Adipose tissue (tissue), 3 donors: ENCODE measurements around the gene MARF1. TPM values are rescaled to one million over a fixed set of nuclear protein-coding genes. Genes with fewer than 3 reads are reported as not detected.
"Not testable (repeated sequence)": the region's sequence is repeated elsewhere in the genome, so short reads cannot be mapped to it uniquely, and the experiment has no call there.

Experiments
- H3K27ac ChIP-seq: one replicate; pipeline ENCODE4 v1.5.1; 2013; ENCODE audit warnings: low read depth, low read length
- WGBS, 3 donors: extraction: QIAGEN DNeasy Blood & Tissue Kit; methylation state at CpG; one replicate each; pipeline ENCODE4 v1.1.7; 2013; 5-methylcytosine and 5-hydroxymethylcytosine counted together
- polyA plus RNA-seq, 3 donors: library from polyadenylated mRNA; stranded (reverse); fragments of 200-250 nt; gene quantifications; one replicate each; pipeline ENCODE4 v1.2.3, GENCODE V29; 2013
- donor health status: healthy with polysubstance abuse.
- donor health status: Bipolar disorder and iron deficiency.
- donor health status: healthy.

Gene MARF1
- polyA plus RNA-seq, 3 donors = 11.3 to 27.6 (median 14.7) TPM

DNA sequence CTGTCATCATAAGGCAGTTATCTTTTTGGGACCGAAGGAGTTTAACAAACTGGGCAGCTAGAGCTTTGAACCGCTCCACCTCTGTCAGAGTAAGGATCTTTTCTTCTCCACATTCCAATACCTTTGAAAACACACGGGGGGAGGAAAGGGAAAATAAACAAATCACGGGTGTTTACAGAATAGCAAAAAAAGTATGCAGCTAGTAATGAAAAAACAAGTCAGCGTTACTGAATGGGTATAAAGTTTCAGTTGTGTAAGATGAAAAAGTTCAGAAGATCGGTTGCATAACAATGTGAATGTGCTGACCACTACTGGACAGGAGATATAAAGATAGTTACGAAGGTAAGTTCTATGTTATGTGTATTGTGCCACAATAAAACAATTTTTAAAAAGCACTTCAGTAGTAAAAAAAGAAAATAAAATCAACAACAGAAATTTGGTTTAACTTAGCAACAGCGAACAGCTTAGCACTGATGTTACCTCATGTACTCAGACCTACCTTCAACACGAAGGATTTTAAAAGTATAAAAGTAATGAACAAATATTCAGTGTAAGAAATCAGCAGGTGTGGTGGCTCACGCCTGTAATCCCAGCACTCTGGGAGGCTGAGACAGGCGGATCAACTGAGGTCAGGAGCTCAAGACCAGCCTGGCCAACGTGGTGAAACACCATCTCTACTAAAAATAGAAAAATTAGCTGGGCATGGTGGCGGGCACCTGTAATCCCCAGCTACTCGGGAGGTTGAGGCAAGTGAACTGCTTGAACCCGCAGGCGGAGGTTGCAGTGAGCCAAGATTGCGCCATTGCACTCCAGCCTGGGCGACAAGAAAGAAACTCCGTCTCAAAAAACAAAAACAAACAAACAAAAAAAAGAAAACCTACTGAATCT is 34.3 kb downstream of the MARF1 start:
- H3K27ac ChIP-seq = no peak overlapping the region
- 84 to 88% (median 88%) methylated on average over 19 of the region's 19 CpGs for WGBS, 3 donors

GRCh38 chr16:15607700-15608396 is 35.1 kb downstream of the MARF1 start:
- WGBS, 3 donors = 65 to 86% (median 69%) methylated on average over 13 of the region's 13 CpGs

DNA sequence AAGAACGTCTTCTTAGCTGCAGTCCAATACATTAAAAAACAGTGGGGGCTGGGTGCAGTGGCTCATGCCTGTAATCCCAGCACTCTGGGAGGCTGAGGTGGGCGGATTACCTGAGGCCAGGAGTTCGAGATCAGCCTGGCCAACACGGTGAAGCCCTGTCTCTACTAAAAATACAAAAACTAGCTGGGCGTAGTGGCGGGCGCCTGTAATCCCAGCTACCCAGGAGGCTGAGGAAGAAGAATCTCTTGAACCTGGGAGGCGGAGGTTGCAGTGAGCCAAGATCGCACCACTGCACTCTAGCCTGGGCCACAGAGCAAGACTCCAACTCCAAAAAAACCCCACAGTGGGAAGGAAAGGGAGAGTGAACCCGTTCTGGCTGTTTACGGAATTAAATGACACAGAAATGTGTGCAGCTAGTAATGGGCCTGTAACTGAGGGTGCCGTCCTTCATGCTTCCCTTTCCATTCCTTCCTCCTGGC is 35.7 kb downstream of the MARF1 start:
- H3K27ac ChIP-seq = not testable (repeated sequence)
- 77 to 92% (median 86%) methylated on average over 9 to 12 of the region's 12 CpGs for WGBS, 3 donors

More at GRCh38 chr16:15607700-15608396, 35.1 kb downstream of the MARF1 start:
- H3K27ac ChIP-seq = no peak overlapping the region

DNA sequence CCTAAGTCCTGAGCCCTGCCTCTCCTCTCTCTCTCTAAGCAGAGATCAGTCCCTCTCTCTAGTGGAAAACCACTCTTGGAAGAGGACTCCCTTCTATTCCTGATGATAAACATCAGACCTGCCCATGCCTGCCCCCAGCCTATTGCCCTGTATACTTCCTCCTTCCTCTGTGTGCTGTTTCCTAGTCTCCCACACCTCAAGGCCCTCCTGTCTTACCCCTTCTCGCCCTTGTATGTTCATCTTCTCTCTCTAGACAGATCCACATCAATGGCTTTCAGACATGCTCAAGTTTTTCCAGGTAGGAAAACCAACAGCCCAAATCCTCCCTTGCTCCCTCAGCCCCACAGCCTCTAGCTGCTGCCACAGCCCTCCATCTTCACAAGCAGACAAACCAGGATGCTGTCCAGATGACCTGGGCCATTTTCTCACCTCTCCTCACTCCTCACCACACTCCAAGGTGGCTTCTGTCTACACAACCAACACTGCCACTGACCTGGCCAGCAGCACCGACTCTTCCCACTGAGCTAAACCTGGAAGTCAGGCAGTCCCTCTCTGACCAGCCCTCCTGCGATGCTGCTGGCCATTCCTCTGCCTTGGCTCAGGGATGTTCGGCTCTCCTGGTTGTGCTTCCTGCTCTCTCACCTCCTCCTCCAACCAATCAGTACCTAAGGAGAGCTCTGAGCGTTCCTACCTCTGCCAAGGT is 36.3 kb downstream of the MARF1 start:
- no peak overlapping the region for H3K27ac ChIP-seq
- WGBS, 3 donors = 91 to 98% (median 94%) methylated on average over 5 of the region's 5 CpGs

DNA sequence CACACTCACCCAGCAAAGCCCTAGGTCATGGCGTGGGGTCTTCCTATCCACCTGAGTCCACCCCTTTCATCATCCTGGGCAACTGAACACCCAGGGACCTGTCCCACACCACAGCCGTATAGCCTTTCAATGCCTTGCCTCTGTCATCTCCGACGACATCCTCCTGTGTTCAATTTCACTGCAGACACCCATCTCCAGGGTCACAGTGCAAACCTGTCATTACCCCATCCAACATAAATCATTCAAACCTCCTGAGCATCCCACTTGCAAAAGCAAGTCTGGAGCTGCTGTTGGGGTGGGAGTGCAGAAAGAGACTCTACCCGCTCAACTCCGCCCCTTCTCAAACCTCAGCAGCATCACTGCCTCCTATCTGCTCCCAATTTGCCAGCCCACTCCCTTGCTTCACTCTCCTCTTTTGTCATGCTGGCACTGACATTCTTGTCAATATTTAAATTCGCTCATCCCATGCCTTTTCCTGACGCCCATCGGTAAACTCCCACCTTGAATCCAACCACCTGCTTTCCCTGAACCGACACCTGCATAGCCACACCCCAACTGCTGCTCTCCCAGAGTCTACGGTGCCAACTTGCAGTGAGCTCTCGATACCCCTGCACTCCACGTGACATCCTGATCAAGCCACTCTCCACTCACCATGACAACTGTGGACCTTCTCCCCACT is 37.0 kb downstream of the MARF1 start:
- WGBS, 3 donors = 91 to 94% (median 94%) methylated on average over 13 of the region's 13 CpGs

DNA sequence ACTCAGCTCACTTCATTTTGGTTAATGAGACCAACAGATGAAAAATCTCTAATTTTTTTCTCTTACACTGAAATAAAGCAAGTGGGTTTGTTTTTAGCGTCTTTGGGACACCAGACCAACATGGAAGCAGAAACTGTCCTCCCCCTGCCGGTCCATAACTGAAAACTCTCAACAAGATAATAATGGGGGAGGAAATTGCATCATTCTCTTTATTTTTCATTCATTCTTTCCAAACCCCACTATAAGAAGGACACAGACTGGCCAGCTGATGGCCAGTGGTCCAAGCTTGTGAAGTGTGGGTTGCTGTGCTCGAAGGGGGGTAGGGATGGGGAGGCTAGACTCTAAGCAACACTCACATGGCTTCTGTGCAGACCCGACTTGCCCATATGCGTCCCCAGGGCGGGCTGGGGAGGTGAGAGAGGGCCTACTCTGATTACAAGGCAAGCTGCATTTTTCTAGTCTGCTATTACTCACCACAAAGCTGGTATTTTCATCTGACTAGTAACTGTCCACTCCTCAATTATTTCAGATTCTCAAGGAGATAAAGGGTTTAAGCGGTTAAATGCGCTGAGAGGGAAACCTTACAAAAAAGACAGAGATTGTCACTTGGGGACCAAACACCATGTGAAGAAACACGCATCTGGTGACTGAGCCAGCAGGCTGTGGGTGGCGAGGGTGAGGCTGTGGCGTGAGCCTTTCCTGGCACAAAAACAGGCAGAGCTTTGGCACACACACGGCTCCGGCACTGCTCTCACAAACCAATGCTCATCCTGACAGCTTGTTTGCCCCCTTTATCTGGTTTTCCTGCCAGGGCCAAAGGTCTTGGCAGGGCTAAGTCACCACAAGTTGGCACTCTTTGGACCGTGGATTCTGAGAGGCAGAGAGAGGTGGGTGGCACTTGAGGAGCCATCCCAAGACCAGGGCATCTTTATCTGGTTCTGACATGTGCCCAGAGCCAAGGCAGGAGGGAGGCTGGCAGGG is 38.2 kb downstream of the MARF1 start:
- WGBS, 3 donors = 76 to 84% (median 84%) methylated on average over 14 of the region's 14 CpGs
- H3K27ac ChIP-seq = no peak overlapping the region

More for the DNA sequence above, 37.0 kb downstream of the MARF1 start:
- no peak overlapping the region for H3K27ac ChIP-seq

GRCh38 chr16:15602285-15603044 is 40.5 kb downstream of the MARF1 start:
- H3K27ac ChIP-seq = no peak overlapping the region
- 94 to 98% (median 97%) methylated on average over 23 of the region's 23 CpGs for WGBS, 3 donors

- H3K27ac ChIP-seq = no peak overlapping the region
- WGBS, 3 donors = 84 to 86% (median 86%) methylated on average over 9 of the region's 9 CpGs
Observed at GRCh38 chr16:15601212-15601879, 41.6 kb downstream of the MARF1 start.

DNA sequence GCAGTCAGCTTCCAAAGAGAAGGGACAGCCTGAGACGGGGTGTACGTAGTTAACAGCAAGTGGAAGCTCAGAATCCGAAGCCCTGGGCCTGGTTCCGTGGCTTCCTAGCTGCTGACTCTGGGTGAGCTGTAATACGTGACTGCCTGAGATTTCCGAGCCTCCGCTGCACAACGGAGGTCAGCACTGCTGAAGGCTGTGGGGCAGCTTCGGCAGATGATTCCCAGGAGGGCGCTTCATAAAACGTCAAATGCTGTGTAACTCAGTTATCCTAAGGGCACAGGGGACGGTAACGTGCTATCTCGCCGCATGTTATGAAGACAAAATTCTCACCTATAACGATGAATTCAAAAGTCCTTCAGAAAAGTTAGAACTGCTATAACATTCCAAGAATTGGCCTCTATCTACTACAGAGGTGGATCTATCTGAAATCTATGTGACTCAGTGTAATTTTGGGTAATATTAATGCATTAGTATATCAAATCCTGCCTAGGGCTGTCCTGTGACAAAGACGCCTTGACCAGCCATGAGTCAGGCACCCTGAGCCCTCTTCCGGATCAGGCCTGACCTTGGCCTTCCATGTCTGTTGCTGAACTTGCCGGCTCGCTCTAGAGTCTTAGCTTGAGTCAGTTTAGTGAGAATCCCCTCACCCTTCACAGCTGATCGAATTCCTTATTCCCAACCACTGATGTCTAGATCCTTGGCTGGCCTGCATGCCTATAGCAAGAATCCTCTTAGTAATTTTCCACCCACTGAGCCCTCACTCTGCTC is 43.5 kb downstream of the MARF1 start:
- H3K27ac ChIP-seq = no peak overlapping the region
- 91 to 95% (median 93%) methylated on average over 21 of the region's 21 CpGs for WGBS, 3 donors

- WGBS, 3 donors = 91 to 95% (median 93%) methylated on average over 17 of the region's 17 CpGs
- H3K27ac ChIP-seq = no peak overlapping the region
Observed at GRCh38 chr16:15598648-15599190, 44.2 kb downstream of the MARF1 start.

DNA sequence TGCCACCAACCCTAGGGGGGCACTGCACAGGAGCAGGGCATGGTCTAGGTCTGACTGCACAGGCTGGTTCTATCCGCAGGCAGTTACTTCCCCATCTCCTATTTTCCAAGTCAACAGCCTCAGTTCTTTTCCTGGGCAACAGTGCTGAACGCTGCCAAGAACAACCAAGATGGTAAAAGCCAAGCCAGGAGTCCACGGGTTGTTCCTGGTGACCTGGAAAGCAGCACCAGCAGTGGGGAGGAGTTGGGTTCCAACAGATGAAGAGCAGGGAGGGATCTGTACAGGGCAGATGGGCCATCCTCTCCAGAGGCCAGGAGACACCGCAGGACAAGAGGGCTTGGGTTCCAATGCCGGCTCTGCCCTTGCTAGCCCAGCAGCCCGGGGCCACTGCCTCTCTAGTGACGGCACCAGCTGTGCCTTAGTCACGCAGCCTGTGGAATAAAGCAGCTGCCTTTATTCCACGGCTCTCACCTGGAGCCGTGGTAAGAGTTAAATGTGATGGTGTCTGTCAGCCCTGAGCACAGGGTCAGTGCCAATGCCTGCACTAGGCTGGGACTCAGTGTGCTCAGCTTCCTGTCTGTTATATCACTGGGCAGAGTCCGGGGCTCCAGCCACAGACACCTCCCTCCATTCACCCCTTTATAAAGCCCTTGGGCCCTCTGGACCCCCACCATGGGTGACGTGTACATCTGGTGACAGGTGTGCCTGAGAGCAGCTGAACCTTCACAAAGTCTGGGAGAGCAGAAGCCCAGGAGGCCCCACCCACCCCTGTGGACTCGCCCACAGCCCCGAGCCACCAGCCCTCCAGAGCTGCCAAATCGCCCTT is 44.9 kb downstream of the MARF1 start:
- H3K27ac ChIP-seq = no peak overlapping the region
- WGBS, 3 donors = 93 to 96% (median 95%) methylated on average over 15 of the region's 15 CpGs

DNA sequence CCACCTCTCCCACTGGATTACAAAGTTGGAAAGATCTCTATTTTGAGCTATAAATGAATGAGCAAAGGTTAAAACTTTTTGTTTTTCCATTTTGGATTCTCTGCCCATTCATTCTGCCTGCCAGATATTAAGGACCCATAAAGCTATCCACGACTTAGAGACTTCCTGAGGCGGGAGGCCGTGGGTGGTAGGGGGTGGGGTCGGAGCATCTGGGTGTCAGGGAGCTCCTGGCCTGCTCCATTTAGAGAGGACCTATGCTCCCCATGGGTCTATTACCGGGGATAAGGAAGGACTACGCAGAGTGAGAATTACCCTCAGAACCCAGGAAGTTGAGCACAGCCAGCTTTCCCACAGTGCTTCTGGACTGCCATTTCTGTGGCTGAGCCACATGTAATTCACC is 45.8 kb downstream of the MARF1 start:
- WGBS, 3 donors = 67 to 78% (median 77%) methylated on average over 6 of the region's 6 CpGs
- no peak overlapping the region for H3K27ac ChIP-seq

DNA sequence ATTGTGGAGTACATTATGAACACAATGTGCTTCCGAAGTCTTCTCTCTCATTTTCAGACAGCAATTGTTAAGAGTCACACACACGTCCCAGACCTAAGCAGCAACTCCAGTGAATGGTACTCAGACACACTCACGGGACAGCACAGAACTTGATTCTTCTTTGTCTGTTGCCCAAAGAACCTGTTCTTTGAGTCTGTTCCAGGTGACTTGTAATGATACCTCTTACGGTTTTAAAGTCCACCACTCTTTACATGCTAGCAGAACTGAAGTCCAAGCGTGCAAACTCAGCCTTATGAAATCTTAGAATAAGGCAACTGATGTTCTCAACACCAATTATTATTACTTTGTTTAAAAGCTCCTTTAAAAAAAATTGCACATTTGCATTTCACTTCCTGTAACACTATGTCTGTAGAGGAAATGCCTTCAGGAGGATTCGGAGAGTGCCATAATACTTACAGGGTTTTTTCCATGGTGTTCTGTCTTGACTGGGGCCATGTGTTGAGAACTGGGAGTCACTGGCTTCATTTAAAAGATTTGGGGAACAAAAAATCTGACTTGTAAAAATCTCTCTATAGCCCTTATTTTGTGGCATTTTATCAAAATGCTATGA is 48.1 kb downstream of the MARF1 start:
- WGBS, 3 donors = 84 to 88% (median 84%) methylated on average over 6 of the region's 6 CpGs
- H3K27ac ChIP-seq = no peak overlapping the region

DNA sequence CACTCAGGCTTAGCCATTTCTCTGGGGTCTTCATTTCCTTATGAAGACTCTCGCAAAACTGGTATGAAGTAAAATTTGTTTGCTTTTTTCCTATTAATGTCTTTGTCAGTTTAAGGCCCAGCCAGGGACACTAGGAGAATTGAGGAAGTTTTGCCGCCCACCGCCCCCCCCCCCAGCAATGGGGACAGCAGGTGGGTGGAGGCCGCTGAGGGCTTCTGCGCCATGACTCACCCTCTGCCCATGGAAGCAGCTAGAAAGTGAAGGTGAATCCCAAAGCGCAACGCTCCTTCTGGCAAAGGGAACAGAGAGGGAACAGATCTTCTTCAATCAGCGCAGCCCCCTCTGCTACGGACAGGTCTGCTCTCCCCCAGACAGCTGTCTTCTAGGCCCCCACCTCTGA is 49.7 kb downstream of the MARF1 start:
- 79 to 97% (median 88%) methylated on average over 9 of the region's 9 CpGs for WGBS, 3 donors
- no peak overlapping the region for H3K27ac ChIP-seq
